CD4-positive, alpha-beta T cell (primary cell): ENCODE measurements around the gene TSHZ2. TPM values are rescaled to one million over a fixed set of nuclear protein-coding genes. Genes with fewer than 3 reads are reported as not detected.

Source experiments
- ATAC-seq: fragments of 200-7000 bp; cut with Tn5 transposase; one replicate; pipeline ENCODE4 v1.10.0; 2022; ENCODE audit warnings: mild to moderate bottlenecking; ENCODE audit not compliant: poor library complexity
- CTCF ChIA-PET: fragments of 350-600 bp; sonication (Branson Sonifier 250); formaldehyde crosslinking; loops from one replicate; lab custom pipeline; 2021; ENCODE audit warnings: antibody characterized with exemption, inconsistent platforms; lab: Charles Lee
- POLR2A ChIA-PET: fragments of 350-600 bp; sonication (Branson Sonifier 250); formaldehyde crosslinking; loops from one replicate; lab custom pipeline; 2021; ENCODE audit warnings: antibody characterized with exemption, inconsistent platforms; lab: Charles Lee
- DNase-seq, 14 experiments: peaks; one replicate each; pipeline ENCODE4 v3.0.0-alpha.2; 2013 to 2020; ENCODE audit warnings: mixed read lengths in 2 of 14
- H3K27ac ChIP-seq, 2 donors: one replicate each; pipeline versions ENCODE4 v1.5.1 to v1.7.0; 2013; ENCODE audit warnings: low read length in 2 of 2, low read depth in 1 of 2, mild to moderate bottlenecking in 1 of 2
- H3K27me3 ChIP-seq, 2 experiments: 1 replicate in 1 of 2; 2 replicates in 1 of 2; pipeline versions ENCODE4 v1.6.1 to v1.7.0; 2013; ENCODE audit warnings: low read length in 2 of 2, control low read depth in 1 of 2, mild to moderate bottlenecking in 1 of 2, moderate library complexity in 1 of 2; ENCODE audit not compliant: insufficient read depth in 2 of 2, control insufficient read depth in 1 of 2
- H3K36me3 ChIP-seq: one replicate; pipeline ENCODE4 v1.6.1; 2013; ENCODE audit warnings: low read length, control low read depth; ENCODE audit not compliant: insufficient read depth
- H3K4me1 ChIP-seq: one replicate; pipeline ENCODE4 v1.6.1; 2013; ENCODE audit warnings: low read length, control low read depth; ENCODE audit not compliant: insufficient read depth
- H3K4me3 ChIP-seq: one replicate; pipeline ENCODE4 v1.5.1; 2013; ENCODE audit warnings: mild to moderate bottlenecking, low read length, moderate library complexity
- H3K9me3 ChIP-seq, 2 experiments: 1 replicate in 1 of 2; 2 replicates in 1 of 2; pipeline versions ENCODE4 v1.6.1 to v1.7.0; 2013; ENCODE audit warnings: low read length in 2 of 2, mild to moderate bottlenecking in 2 of 2, control low read depth in 1 of 2, moderate library complexity in 1 of 2; ENCODE audit not compliant: control insufficient read depth in 1 of 2, insufficient read depth in 1 of 2
- H3K27ac Mint-ChIP-seq: one replicate; pipeline ENCODE4 v1.8.0; 2020; ENCODE audit warnings: mixed read lengths
- H3K27me3 Mint-ChIP-seq: one replicate; pipeline ENCODE4 v1.8.0; 2021; ENCODE audit warnings: mixed read lengths
- H3K36me3 Mint-ChIP-seq: one replicate; pipeline ENCODE4 v1.8.0; 2021; ENCODE audit warnings: low read depth, mixed read lengths
- H3K4me1 Mint-ChIP-seq: one replicate; pipeline ENCODE4 v1.8.0; 2021; ENCODE audit warnings: low read depth, mixed read lengths
- H3K4me3 Mint-ChIP-seq: one replicate; pipeline ENCODE4 v1.8.0; 2020; ENCODE audit warnings: mild to moderate bottlenecking, mixed read lengths
- H3K9me3 Mint-ChIP-seq: one replicate; pipeline ENCODE4 v1.8.0; 2020; ENCODE audit warnings: mixed read lengths
- CTCF ChIP-seq: fragments of 200-600 bp; IDR thresholded peaks from one replicate; pipeline ENCODE4 v1.8.0; 2022; ENCODE audit warnings: antibody characterized with exemption, mild to moderate bottlenecking
- intact Hi-C, 2 experiments: fragments of 100-400 bp; cut with DNase I in 1 of 2; cut with micrococcal nuclease in 1 of 2; formaldehyde crosslinking; loops; one replicate each; pipeline versions ENCODE4 v1.15.1 to v1.9.0; 2023 to 2025; cut with DNase I, micrococcal nuclease
- total RNA-seq, 174 experiments: library from RNA in 2 of 174; stranded (reverse) in 2 of 174; gene quantifications; one replicate each; pipeline ENCODE4 v1.2.3 and lab custom pipeline; 2021 to 2026

The TSHZ2 gene
- total RNA-seq, 2 experiments from 2014 or later: 26.1 to 27.4 TPM

GRCh38 chr20:53245574-53245973 lies 273.4 kb downstream of the TSHZ2 start:
- no peaks in the 10 kb centered on the region for H3K36me3 Mint-ChIP-seq
- no peak for DNase-seq
- no peak for TF ChIP-seq CTCF
- no peak for ATAC-seq
- no peaks in the 10 kb centered on the region for H3K27me3 ChIP-seq
- no peak overlapping the region for H3K4me3 ChIP-seq
- intact Hi-C loops: no loop called here
- no peak overlapping the region for H3K27ac Mint-ChIP-seq
- H3K4me1 ChIP-seq: no peaks in the 10 kb centered on the region
- no peaks in the 10 kb centered on the region for H3K27me3 Mint-ChIP-seq
- no peaks in the 10 kb centered on the region for H3K9me3 Mint-ChIP-seq
- no peaks in the 10 kb centered on the region for H3K36me3 ChIP-seq
- CTCF ChIA-PET: no interaction called here
- H3K4me1 Mint-ChIP-seq: no peaks in the 10 kb centered on the region
- no peak overlapping the region for H3K4me3 Mint-ChIP-seq
- H3K9me3 ChIP-seq: no peaks in the 10 kb centered on the region
- POLR2A ChIA-PET: no interaction called here
- H3K27ac ChIP-seq: no peak overlapping the region

GRCh38 chr20:53247468-53248103 lies 275.4 kb downstream of the TSHZ2 start:
- H3K9me3 Mint-ChIP-seq: no peaks in the 10 kb centered on the region
- H3K9me3 ChIP-seq: no peaks in the 10 kb centered on the region
- ChIA-PET POLR2A (no interaction called here), CTCF (no interaction called here)
- H3K4me1 Mint-ChIP-seq: no peaks in the 10 kb centered on the region
- no peaks in the 10 kb centered on the region for H3K36me3 ChIP-seq
- no peak for ATAC-seq
- H3K27ac Mint-ChIP-seq: no peak overlapping the region
- H3K4me3 ChIP-seq: no peak overlapping the region
- H3K27me3 ChIP-seq: no peaks in the 10 kb centered on the region
- no peak overlapping the region for H3K27ac ChIP-seq
- intact Hi-C loops: no loop called here
- no peak overlapping the region for H3K4me3 Mint-ChIP-seq
- no peaks in the 10 kb centered on the region for H3K27me3 Mint-ChIP-seq
- DNase-seq: no peak
- no peaks in the 10 kb centered on the region for H3K36me3 Mint-ChIP-seq
- no peaks in the 10 kb centered on the region for H3K4me1 ChIP-seq
- TF ChIP-seq CTCF: no peak

GRCh38 chr20:53250456-53250855 lies 278.3 kb downstream of the TSHZ2 start:
- Histone ChIP-seq H3K36me3 (peaks cover 2% of the 10 kb centered on the region), H3K4me1 (no peaks in the 10 kb centered on the region), H3K27ac (no peak overlapping the region), H3K4me3 (no peak overlapping the region), H3K9me3 (peaks cover 0 to 2% of the 10 kb centered on the region in 2 experiments), H3K27me3 (no peaks in the 10 kb centered on the region)
- ChIA-PET POLR2A (no interaction called here), CTCF (no interaction called here)
- no peak for DNase-seq
- intact Hi-C loops: no loop called here
- peaks cover 22% of the 10 kb centered on the region for H3K36me3 Mint-ChIP-seq
- ATAC-seq: no peak
- no peaks in the 10 kb centered on the region for H3K4me1 Mint-ChIP-seq
- no peak for TF ChIP-seq CTCF
- H3K9me3 Mint-ChIP-seq: no peaks in the 10 kb centered on the region
- no peak overlapping the region for H3K27ac Mint-ChIP-seq
- H3K27me3 Mint-ChIP-seq: no peaks in the 10 kb centered on the region
- no peak overlapping the region for H3K4me3 Mint-ChIP-seq
